Gastroesophageal sphincter (tissue), 4 donors: ENCODE data around the gene MDGA2. TPM values are rescaled to one million over a fixed set of nuclear protein-coding genes. Genes with fewer than 3 reads are reported as not detected.

Experiments used
- ATAC-seq: fragments of 150-250 bp; one replicate; pipeline ENCODE4 v1.9.1; 2016; ENCODE audit warnings: mild to moderate bottlenecking, moderate library complexity
- H3K27ac ChIP-seq, 4 donors: fragments of 200-600 bp; sonication (generic) in 3 of 4; 1 replicate in 3 of 4; 2 replicates in 1 of 4; pipeline ENCODE4 v1.5.1; 2016 to 2019
- H3K27me3 ChIP-seq: fragments of 200-600 bp; sonication (generic); one replicate; pipeline ENCODE4 v1.5.1; 2019
- H3K36me3 ChIP-seq, 2 donors: fragments of 200-600 bp; sonication (generic); one replicate each; pipeline ENCODE4 v1.5.1; 2019; ENCODE audit warnings: control low read depth in 1 of 2
- H3K4me1 ChIP-seq, 3 donors: fragments of 200-600 bp; sonication (generic); 1 replicate in 2 of 3; 2 replicates in 1 of 3; pipeline ENCODE4 v1.5.1; 2016 to 2019; ENCODE audit warnings: control low read depth in 2 of 3
- H3K4me3 ChIP-seq, 2 donors: fragments of 200-600 bp; sonication (generic); one replicate each; pipeline ENCODE4 v1.5.1; 2019; ENCODE audit warnings: mild to moderate bottlenecking in 1 of 2, moderate library complexity in 1 of 2
- H3K9me3 ChIP-seq, 3 donors: fragments of 200-600 bp; sonication (generic); one replicate each; pipeline ENCODE4 v1.5.1; 2017 to 2019; ENCODE audit warnings: control low read depth in 2 of 3
- EP300 ChIP-seq: sonication (generic); formaldehyde crosslinking; IDR thresholded peaks from one replicate; pipeline ENCODE4 v1.6.1; 2017; ENCODE audit warnings: antibody characterized with exemption, mild to moderate bottlenecking
- POLR2A ChIP-seq, 2 donors: fragments of 450-650 bp; IDR thresholded peaks; one replicate each; pipeline ENCODE4 v1.6.1; 2017; ENCODE audit warnings: antibody characterized with exemption in 2 of 2, mild to moderate bottlenecking in 2 of 2, moderate library complexity in 1 of 2
- POLR2AphosphoS5 ChIP-seq: sonication (generic); formaldehyde crosslinking; IDR thresholded peaks from one replicate; pipeline ENCODE4 v1.6.1; 2017; ENCODE audit warnings: antibody characterized with exemption
- WGBS, 2 donors: methylation state at CpG; one replicate each; pipeline ENCODE4 v1.1.5; 2018; ENCODE audit warnings: low coverage in 1 of 2; 5-methylcytosine and 5-hydroxymethylcytosine counted together
- total RNA-seq, 4 donors: library from RNA; depleted of rRNA; stranded (reverse); fragments of >200 nt; gene quantifications; one replicate each; pipeline ENCODE4 v1.1.0, GENCODE V29; 2016
- TF ChIP-seq, protein P1 (sequence below), 4 experiments: fragments of 200-600 bp in 2 of 4; fragments of 450-650 bp in 2 of 4; sonication (generic) in 1 of 4; IDR thresholded peaks; one replicate each; pipeline ENCODE4 v1.5.1; 2017 to 2019; ENCODE audit warnings: antibody characterized with exemption in 4 of 4, mild to moderate bottlenecking in 2 of 4, moderate library complexity in 2 of 4

MDGA2 gene
- total RNA-seq, 4 donors from 2014 or later, result 0.40 TPM; not detected in 3

DNA sequence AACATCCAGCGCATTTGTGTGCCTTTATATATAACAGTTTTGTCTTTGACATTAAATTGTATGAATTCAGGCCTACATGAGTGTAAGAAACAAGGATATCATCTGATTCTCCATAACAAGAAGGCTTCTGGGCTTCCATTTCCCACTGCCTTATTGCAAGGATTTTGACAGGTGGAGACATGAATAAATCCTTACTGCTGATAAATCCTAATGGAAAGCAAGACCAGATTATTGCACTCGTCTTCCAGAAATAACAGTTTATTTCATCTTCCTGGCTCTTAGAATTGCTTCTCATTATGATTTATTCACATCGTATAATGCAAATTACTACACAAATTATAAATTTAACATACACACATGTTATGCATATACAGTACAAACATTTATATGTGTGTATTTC, 348.1 kb downstream of the MDGA2 start:
- ATAC-seq, result no peak
- Histone ChIP-seq H3K36me3 (no peaks in the 10 kb centered on the region), H3K4me1 (no peaks in the 10 kb centered on the region), H3K4me3 (no peak overlapping the region), H3K27ac (no peak overlapping the region), H3K27me3 (no peaks in the 10 kb centered on the region), H3K9me3 (no peaks in the 10 kb centered on the region)
- 78 to 87% methylated on average over 3 of the region's 3 CpGs for WGBS, 2 donors
- TF ChIP-seq EP300 (no peak), POLR2A (IDR thresholded peaks at IDR 0.05) (no peak), POLR2AphosphoS5 (no peak)
- TF ChIP-seq, protein P1, sequence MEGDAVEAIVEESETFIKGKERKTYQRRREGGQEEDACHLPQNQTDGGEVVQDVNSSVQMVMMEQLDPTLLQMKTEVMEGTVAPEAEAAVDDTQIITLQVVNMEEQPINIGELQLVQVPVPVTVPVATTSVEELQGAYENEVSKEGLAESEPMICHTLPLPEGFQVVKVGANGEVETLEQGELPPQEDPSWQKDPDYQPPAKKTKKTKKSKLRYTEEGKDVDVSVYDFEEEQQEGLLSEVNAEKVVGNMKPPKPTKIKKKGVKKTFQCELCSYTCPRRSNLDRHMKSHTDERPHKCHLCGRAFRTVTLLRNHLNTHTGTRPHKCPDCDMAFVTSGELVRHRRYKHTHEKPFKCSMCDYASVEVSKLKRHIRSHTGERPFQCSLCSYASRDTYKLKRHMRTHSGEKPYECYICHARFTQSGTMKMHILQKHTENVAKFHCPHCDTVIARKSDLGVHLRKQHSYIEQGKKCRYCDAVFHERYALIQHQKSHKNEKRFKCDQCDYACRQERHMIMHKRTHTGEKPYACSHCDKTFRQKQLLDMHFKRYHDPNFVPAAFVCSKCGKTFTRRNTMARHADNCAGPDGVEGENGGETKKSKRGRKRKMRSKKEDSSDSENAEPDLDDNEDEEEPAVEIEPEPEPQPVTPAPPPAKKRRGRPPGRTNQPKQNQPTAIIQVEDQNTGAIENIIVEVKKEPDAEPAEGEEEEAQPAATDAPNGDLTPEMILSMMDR (IDR thresholded peaks at IDR 0.05), result no peak

DNA sequence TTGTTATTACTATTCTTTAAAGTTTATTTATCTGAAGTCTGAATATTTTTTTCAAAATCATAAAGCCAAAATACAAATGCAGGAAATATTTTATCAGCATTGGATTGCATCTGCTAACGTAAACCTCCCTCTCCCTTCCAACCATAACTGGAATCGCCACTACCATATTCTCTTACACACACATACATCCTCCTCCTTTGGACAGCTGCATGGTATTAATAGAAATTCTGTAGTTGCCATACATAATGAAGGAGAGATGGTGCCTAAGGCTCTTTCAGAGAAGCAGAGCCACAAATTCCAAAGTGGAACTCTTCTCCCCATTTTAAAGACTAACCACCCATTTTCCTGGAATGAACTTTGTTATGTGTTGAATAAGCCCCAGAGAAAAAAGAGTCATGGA, 352.7 kb downstream of the MDGA2 start:
- ATAC-seq, result no peak
- H3K4me1 ChIP-seq, result no peaks in the 10 kb centered on the region
- H3K4me3 ChIP-seq, result no peak overlapping the region
- no peaks in the 10 kb centered on the region for H3K9me3 ChIP-seq
- TF ChIP-seq, protein P1 (IDR thresholded peaks at IDR 0.05), result no peak
- TF ChIP-seq POLR2AphosphoS5, result no peak
- no peak for TF ChIP-seq EP300
- no peak for TF ChIP-seq POLR2A (IDR thresholded peaks at IDR 0.05)
- 65 to 77% methylated on average over 2 of the region's 2 CpGs for WGBS, 2 donors
- no peaks in the 10 kb centered on the region for H3K36me3 ChIP-seq
- H3K27me3 ChIP-seq, result no peaks in the 10 kb centered on the region
- H3K27ac ChIP-seq, result no peak overlapping the region

GRCh38 chr14:47302121-47302520, 373.3 kb downstream of the MDGA2 start:
- Histone ChIP-seq H3K27me3 (no peaks in the 10 kb centered on the region), H3K27ac (no peak overlapping the region), H3K9me3 (no peaks in the 10 kb centered on the region), H3K4me1 (no peaks in the 10 kb centered on the region), H3K36me3 (no peaks in the 10 kb centered on the region), H3K4me3 (no peak overlapping the region)
- ATAC-seq, result no peak
- 93% methylated on average over 2 of the region's 2 CpGs for WGBS, 2 donors
- TF ChIP-seq POLR2AphosphoS5 (no peak), EP300 (no peak), POLR2A (IDR thresholded peaks at IDR 0.05) (no peak)
- TF ChIP-seq, protein P1 (IDR thresholded peaks at IDR 0.05), result no peak

- Histone ChIP-seq H3K4me3 (no peak overlapping the region), H3K4me1 (no peaks in the 10 kb centered on the region), H3K27me3 (no peaks in the 10 kb centered on the region), H3K27ac (no peak overlapping the region), H3K36me3 (no peaks in the 10 kb centered on the region), H3K9me3 (no peaks in the 10 kb centered on the region)
- WGBS, 2 donors, result 3 to 24% methylated on average over 2 to 3 of the region's 3 CpGs
- no peak for ATAC-seq
- TF ChIP-seq POLR2A (IDR thresholded peaks at IDR 0.05), result no peak
- TF ChIP-seq, protein P1 (IDR thresholded peaks at IDR 0.05), result no peak
- no peak for TF ChIP-seq EP300
- TF ChIP-seq POLR2AphosphoS5, result no peak
Measured at GRCh38 chr14:47300796-47301195, 374.6 kb downstream of the MDGA2 start.

DNA sequence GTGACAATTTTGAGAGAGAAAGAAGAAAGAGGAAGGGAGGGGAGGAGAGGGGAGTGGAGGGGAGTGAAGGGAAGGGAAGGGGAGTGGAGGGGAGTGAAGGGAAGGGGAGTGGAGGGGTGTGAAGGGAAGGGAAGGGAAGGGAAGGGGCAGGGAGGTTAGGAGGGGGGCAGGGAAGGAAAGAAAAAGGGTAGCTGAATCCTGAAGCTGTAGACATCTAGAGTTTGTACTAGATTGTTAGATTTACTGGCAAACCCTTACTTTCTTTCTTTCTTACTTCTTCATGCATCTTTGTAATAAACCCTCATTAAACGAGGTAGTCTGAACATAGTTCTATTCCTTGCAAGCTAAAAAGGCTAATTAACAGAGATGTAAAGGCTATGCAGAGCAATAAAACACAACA, 378.0 kb downstream of the MDGA2 start:
- Histone ChIP-seq H3K4me1 (no peaks in the 10 kb centered on the region), H3K9me3 (no peaks in the 10 kb centered on the region), H3K27me3 (no peaks in the 10 kb centered on the region), H3K36me3 (no peaks in the 10 kb centered on the region), H3K4me3 (no peak overlapping the region), H3K27ac (no peak overlapping the region)
- 74 to 100% methylated on average over 1 of the region's 1 CpG for WGBS, 2 donors
- no peak for ATAC-seq
- TF ChIP-seq EP300 (no peak), POLR2A (IDR thresholded peaks at IDR 0.05) (no peak), POLR2AphosphoS5 (no peak)
- TF ChIP-seq, protein P1 (IDR thresholded peaks at IDR 0.05), result no peak
